CD4-positive, alpha-beta memory T cell (primary cell): ENCODE measurements around the gene LMTK3. TPM values are rescaled to one million over a fixed set of nuclear protein-coding genes. Genes with fewer than 3 reads are reported as not detected.

Source experiments
- CTCF ChIA-PET: fragments of 350-600 bp; sonication (Branson Sonifier 250); formaldehyde crosslinking; loops from one replicate; lab custom pipeline; 2021; ENCODE audit warnings: inconsistent platforms; ENCODE audit not compliant: partially characterized antibody; lab: Charles Lee
- POLR2A ChIA-PET: fragments of 350-600 bp; sonication (Branson Sonifier 250); formaldehyde crosslinking; loops from one replicate; lab custom pipeline; 2021; ENCODE audit not compliant: partially characterized antibody; lab: Charles Lee
- DNase-seq, 5 donors: peaks; one replicate each; pipeline versions ENCODE4 v3.0.0 to v3.0.0-alpha.2; 2020 to 2022; ENCODE audit warnings: mixed read lengths in 1 of 5
- H3K27ac ChIP-seq: one replicate; pipeline ENCODE4 v1.7.0; 2013; ENCODE audit warnings: low read depth, low read length
- H3K27me3 ChIP-seq: 2 replicates; pipeline ENCODE4 v1.7.0; 2013; ENCODE audit warnings: mild to moderate bottlenecking, low read length, moderate library complexity; ENCODE audit not compliant: insufficient read depth
- H3K36me3 ChIP-seq: 2 replicates; pipeline ENCODE4 v1.7.0; 2013; ENCODE audit warnings: mild to moderate bottlenecking, low read length, moderate library complexity; ENCODE audit not compliant: insufficient read depth
- H3K4me1 ChIP-seq: 2 replicates; pipeline ENCODE4 v1.7.0; 2013; ENCODE audit warnings: mild to moderate bottlenecking, low read length, moderate library complexity; ENCODE audit not compliant: insufficient read depth
- H3K4me3 ChIP-seq, 2 donors: one replicate each; pipeline ENCODE4 v1.7.0; 2013; ENCODE audit warnings: low read length in 2 of 2, mild to moderate bottlenecking in 1 of 2
- H3K9me3 ChIP-seq, 2 donors: one replicate each; pipeline ENCODE4 v1.7.0; 2013; ENCODE audit warnings: low read length in 2 of 2, control low read depth in 1 of 2; ENCODE audit not compliant: control insufficient read depth in 1 of 2
- H3K27ac Mint-ChIP-seq, 7 donors: one replicate each; pipeline ENCODE4 v1.8.0; 2020 to 2021; ENCODE audit warnings: mixed read lengths in 7 of 7, mild to moderate bottlenecking in 6 of 7, inconsistent platforms in 3 of 7, moderate library complexity in 3 of 7
- H3K27me3 Mint-ChIP-seq, 2 donors: one replicate each; pipeline ENCODE4 v1.8.0; 2020 to 2021; ENCODE audit warnings: mixed read lengths in 2 of 2
- H3K36me3 Mint-ChIP-seq, 2 donors: one replicate each; pipeline ENCODE4 v1.8.0; 2020 to 2021; ENCODE audit warnings: mixed read lengths in 2 of 2, inconsistent platforms in 1 of 2, mild to moderate bottlenecking in 1 of 2
- H3K4me1 Mint-ChIP-seq, 4 donors: one replicate each; pipeline ENCODE4 v1.8.0; 2020 to 2021; ENCODE audit warnings: mixed read lengths in 4 of 4, mild to moderate bottlenecking in 1 of 4
- H3K4me3 Mint-ChIP-seq, 8 donors: one replicate each; pipeline ENCODE4 v1.8.0; 2020 to 2021; ENCODE audit warnings: mixed read lengths in 8 of 8, mild to moderate bottlenecking in 7 of 8, moderate library complexity in 6 of 8, inconsistent platforms in 3 of 8
- H3K9me3 Mint-ChIP-seq, 8 donors: one replicate each; pipeline ENCODE4 v1.8.0; 2020 to 2021; ENCODE audit warnings: mixed read lengths in 8 of 8, mild to moderate bottlenecking in 5 of 8, inconsistent platforms in 3 of 8, moderate library complexity in 1 of 8
- intact Hi-C: fragments of 100-400 bp; cut with micrococcal nuclease; formaldehyde crosslinking; loops from one replicate; pipeline ENCODE4 v1.15.1; 2023
- polyA plus RNA-seq, 2 donors: library from polyadenylated mRNA; unstranded; fragments of 300-500 nt; fragmentation: Illumina TruSeq; gene quantifications; one replicate each; pipeline ENCODE4 v1.2.3, GENCODE V29; 2021
- total RNA-seq, 2 experiments: library from RNA; stranded (reverse); gene quantifications; one replicate each; pipeline ENCODE4 v1.2.3, GENCODE V29; 2021

LMTK3 gene
- total and polyA plus RNA-seq, 4 experiments from 2014 or later, result 0.17 to 20.6 (median 18.5) TPM; not detected in 1

DNA sequence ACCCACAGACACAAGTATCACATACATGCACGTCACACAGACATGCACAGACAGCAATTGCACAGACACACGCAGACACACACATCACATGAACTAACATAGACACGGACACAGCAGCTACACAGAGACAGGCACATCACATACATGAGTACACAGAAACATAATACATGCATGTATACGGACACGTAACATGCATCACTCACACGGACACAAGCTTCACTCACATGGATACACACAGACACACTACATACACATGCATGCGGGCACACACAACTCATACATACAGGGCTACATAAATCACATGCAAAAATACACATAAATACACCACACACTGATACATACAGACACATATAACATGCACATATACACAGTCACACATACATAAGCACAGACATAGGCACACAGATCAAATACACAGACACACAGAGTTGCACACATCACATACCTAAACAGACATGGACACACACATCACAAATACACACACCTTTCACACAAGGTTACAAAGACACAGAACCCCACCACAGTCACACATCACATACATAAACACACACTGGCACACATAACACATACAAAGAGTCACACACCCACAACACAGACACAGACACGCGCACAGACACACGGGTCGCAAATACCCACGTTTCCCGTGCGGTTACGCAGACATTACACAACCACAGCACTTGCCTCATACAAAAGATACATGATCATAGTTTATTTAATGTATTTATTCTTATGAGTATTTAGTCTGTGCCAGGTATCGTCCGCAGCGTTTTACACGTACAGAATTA lies 1.1 kb upstream of the LMTK3 start:
- Mint-ChIP-seq H3K27ac (no peak overlapping the region), H3K9me3 (no peaks in the 10 kb centered on the region), H3K4me3 (no peak overlapping the region), H3K4me1 (peaks cover 8 to 16% (median 12%) of the 10 kb centered on the region in 4 donors), H3K27me3 (no peaks in the 10 kb centered on the region), H3K36me3 (peaks cover 4 to 7% of the 10 kb centered on the region in 2 donors)
- POLR2A ChIA-PET, result interaction anchor here (0.7 to 2.8 kb wide), 10 partner anchors 10 to 1151 kb away, joined by 3 to 10 read pairs (median 4); partner anchors contain the start of genes DBP, RPL18, SPHK2 and SYNGR4
- Histone ChIP-seq H3K9me3 (no peaks in the 10 kb centered on the region), H3K27ac (peak overlapping the region; percentile 59), H3K4me1 (peaks cover 27% of the 10 kb centered on the region), H3K27me3 (no peaks in the 10 kb centered on the region), H3K36me3 (no peaks in the 10 kb centered on the region), H3K4me3 (peak overlapping the region; percentile 2 to 89)
- peak in 4 of 5 donors; percentile 20 to 68 (median 35) for DNase-seq
- CTCF ChIA-PET, result interaction anchor here (1.4 kb wide), 1 partner anchor 23 kb away, joined by 4 read pairs; no protein-coding TSS in a partner anchor
- intact Hi-C loops, result loop anchor here (1.0 to 5.0 kb wide), 4 partner anchors 43 to 1130 kb away; partner anchors contain the start of genes CYTH2, GRWD1, RRAS and SCAF1

DNA sequence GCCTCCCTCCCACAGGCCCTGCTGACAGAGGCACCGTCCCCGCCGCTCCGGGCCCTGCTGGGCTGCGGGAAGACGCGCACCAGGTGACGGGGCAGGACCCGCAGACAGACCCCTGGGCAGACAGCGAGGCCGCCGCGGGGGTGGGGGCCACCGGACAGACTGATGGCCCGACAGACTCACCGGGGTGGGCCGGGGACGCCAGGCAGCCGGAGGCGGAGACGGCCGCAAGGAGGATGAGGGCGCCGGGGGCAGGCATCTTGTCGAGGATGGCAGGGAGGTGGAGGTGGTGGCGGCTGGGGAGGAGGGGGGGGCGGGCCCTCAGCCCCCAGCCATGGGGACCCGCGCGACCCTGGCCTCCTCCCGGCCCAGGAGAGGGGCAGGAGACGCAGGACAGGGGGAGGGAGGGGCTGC lies 309 bp downstream of the LMTK3 start:
- Histone ChIP-seq H3K4me3 (peak overlapping the region in 1 of 2 donors; percentile 37), H3K9me3 (no peaks in the 10 kb centered on the region), H3K4me1 (peaks cover 27% of the 10 kb centered on the region), H3K36me3 (no peaks in the 10 kb centered on the region), H3K27me3 (no peaks in the 10 kb centered on the region), H3K27ac (no peak overlapping the region)
- CTCF ChIA-PET, result interaction anchor here (0.7 to 8.0 kb wide), 3 partner anchors 22 to 89 kb away, joined by 3 to 203 read pairs (median 3); no protein-coding TSS in a partner anchor
- no peaks in the 10 kb centered on the region for H3K27me3 Mint-ChIP-seq
- POLR2A ChIA-PET, result interaction anchor here (0.9 to 2.1 kb wide), 4 partner anchors 19 to 108 kb away, joined by 3 to 9 read pairs (median 4); partner anchors contain the start of genes RPL18 and SPHK2
- peaks cover 7 to 12% of the 10 kb centered on the region in 2 donors for H3K36me3 Mint-ChIP-seq
- no peaks in the 10 kb centered on the region for H3K9me3 Mint-ChIP-seq
- DNase-seq, result peak in 2 of 5 donors; percentile 40 to 63
- H3K4me3 Mint-ChIP-seq, result peak overlapping the region in 2 of 8 donors; percentile 90
- peaks cover 8 to 16% (median 12%) of the 10 kb centered on the region in 4 donors for H3K4me1 Mint-ChIP-seq
- intact Hi-C loops, result loop anchor here (2.0 to 5.0 kb wide), 3 partner anchors 64 to 1131 kb away; partner anchors contain the start of genes GRWD1, RRAS and SCAF1
- H3K27ac Mint-ChIP-seq, result peak overlapping the region in 2 of 7 donors; percentile 75 to 78

DNA sequence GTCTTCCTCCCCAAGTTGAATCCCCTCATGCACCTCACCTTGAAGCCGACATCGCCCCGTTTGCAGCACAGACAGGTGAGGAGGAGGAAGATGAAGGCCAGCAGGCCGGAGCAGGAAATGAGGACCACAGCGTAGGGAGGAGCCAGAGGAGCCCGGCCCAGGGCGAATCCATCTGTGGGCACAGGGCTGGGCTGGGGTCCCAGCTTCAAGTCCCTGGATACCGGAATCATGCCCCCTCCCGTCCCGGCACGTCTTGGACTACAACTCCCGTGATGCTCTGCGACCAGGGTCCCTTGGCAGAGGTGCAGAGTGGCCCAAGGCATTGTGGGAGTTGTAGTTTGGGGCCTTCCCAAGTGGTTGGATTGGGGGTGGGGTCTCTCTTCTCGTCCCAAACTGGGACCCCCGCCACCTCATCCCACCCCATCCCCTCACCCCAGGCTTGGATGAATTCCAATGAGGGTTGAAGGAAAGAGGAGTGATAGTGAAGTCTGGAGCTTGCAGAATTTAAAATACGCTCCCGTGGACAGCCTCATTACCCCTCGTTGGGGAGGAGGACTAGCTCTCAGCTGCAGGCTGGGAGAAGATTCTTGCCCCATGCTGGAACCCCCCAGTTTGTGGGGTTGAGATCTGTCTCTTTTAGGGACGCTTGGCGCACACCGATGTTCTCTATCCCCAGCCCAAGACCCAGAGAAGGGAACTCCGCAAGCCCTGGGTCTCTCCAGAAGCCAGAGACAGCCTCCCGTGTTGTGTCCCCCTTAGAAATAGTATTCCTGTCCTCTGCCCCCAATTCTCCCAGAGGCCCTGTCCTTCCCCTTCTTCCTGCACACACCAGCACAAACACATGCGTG lies 990 bp downstream of the LMTK3 start:
- Mint-ChIP-seq H3K4me1 (peaks cover 8 to 16% (median 12%) of the 10 kb centered on the region in 4 donors), H3K27me3 (no peaks in the 10 kb centered on the region), H3K36me3 (peaks cover 7 to 14% of the 10 kb centered on the region in 2 donors), H3K27ac (peak overlapping the region; percentile 75 to 92 (median 88)), H3K9me3 (no peaks in the 10 kb centered on the region), H3K4me3 (peak overlapping the region in 7 of 8 donors; percentile 87 to 94 (median 90))
- intact Hi-C loops, result loop anchor here (1.0 to 5.0 kb wide), 5 partner anchors 63 to 1132 kb away; partner anchors contain the start of genes GRWD1, RPL18, RRAS and SCAF1
- Histone ChIP-seq H3K4me3 (peak overlapping the region; percentile 43 to 76), H3K4me1 (peaks cover 27% of the 10 kb centered on the region), H3K9me3 (no peaks in the 10 kb centered on the region), H3K27ac (peak overlapping the region; percentile 39), H3K36me3 (no peaks in the 10 kb centered on the region), H3K27me3 (no peaks in the 10 kb centered on the region)
- POLR2A ChIA-PET, result interaction anchor here (0.5 to 2.1 kb wide), 7 partner anchors 18 to 691 kb away, joined by 3 to 9 read pairs (median 3); partner anchors contain the start of genes EMP3, RPL18 and SPHK2
- DNase-seq, result peak; percentile 72 to 85 (median 73)
- CTCF ChIA-PET, result interaction anchor here (0.7 to 8.0 kb wide), 3 partner anchors 21 to 90 kb away, joined by 3 to 203 read pairs (median 3); no protein-coding TSS in a partner anchor

GRCh38 chr19:48509467-48510194 lies 2.0 kb downstream of the LMTK3 start:
- no peak for DNase-seq
- Mint-ChIP-seq H3K9me3 (no peaks in the 10 kb centered on the region), H3K4me3 (peak overlapping the region in 2 of 8 donors; percentile 3 to 20), H3K27me3 (no peaks in the 10 kb centered on the region), H3K27ac (peak overlapping the region in 1 of 7 donors; percentile 41), H3K36me3 (peaks cover 7 to 14% of the 10 kb centered on the region in 2 donors), H3K4me1 (peaks cover 8 to 16% (median 12%) of the 10 kb centered on the region in 4 donors)
- Histone ChIP-seq H3K4me1 (peaks cover 27% of the 10 kb centered on the region), H3K36me3 (no peaks in the 10 kb centered on the region), H3K4me3 (no peak overlapping the region), H3K27ac (no peak overlapping the region), H3K9me3 (no peaks in the 10 kb centered on the region), H3K27me3 (no peaks in the 10 kb centered on the region)
- intact Hi-C loops, result loop anchor here (1.0 to 5.0 kb wide), 5 partner anchors 62 to 1133 kb away; partner anchors contain the start of genes GRWD1, RPL18, RRAS and SCAF1
- ChIA-PET CTCF (interaction anchor here (1.0 to 8.0 kb wide), 2 partner anchors 20 to 75 kb away, joined by 6 to 203 read pairs; no protein-coding TSS in a partner anchor), POLR2A (interaction anchor here (0.5 to 2.1 kb wide), 5 partner anchors 78 to 690 kb away, joined by 3 to 9 read pairs (median 4); partner anchors contain the start of genes EMP3, RPL18 and SPHK2)

GRCh38 chr19:48508729-48509411 lies 2.8 kb downstream of the LMTK3 start:
- ChIA-PET CTCF (interaction anchor here (1.0 to 8.0 kb wide), 4 partner anchors 19 to 175 kb away, joined by 3 to 203 read pairs (median 22); no protein-coding TSS in a partner anchor), POLR2A (interaction anchor here (1.4 to 2.1 kb wide), 3 partner anchors 19 to 110 kb away, joined by 4 to 9 read pairs (median 4); partner anchors contain the start of genes RPL18 and SPHK2)
- intact Hi-C loops, result no loop called here
- Mint-ChIP-seq H3K27me3 (no peaks in the 10 kb centered on the region), H3K4me1 (peaks cover 7 to 14% (median 9%) of the 10 kb centered on the region in 4 donors), H3K27ac (no peak overlapping the region), H3K9me3 (no peaks in the 10 kb centered on the region), H3K4me3 (no peak overlapping the region), H3K36me3 (peaks cover 7 to 14% of the 10 kb centered on the region in 2 donors)
- no peak overlapping the region for H3K4me3 ChIP-seq
- DNase-seq, result no peak
- H3K27ac ChIP-seq, result no peak overlapping the region
- H3K27me3 ChIP-seq, result no peaks in the 10 kb centered on the region
- H3K36me3 ChIP-seq, result no peaks in the 10 kb centered on the region
- H3K4me1 ChIP-seq, result peaks cover 27% of the 10 kb centered on the region
- no peaks in the 10 kb centered on the region for H3K9me3 ChIP-seq
